Hepatocyte (in vitro differentiated cells): ENCODE results near the gene ZC3HAV1. TPM values are rescaled to one million over a fixed set of nuclear protein-coding genes. Genes with fewer than 3 reads are reported as not detected.

Experiments used
- DNase-seq: peaks from one replicate; pipeline ENCODE4 v3.0.0-alpha.2; 2016; ENCODE audit warnings: low spot score
- H2AFZ ChIP-seq: fragments of 200-600 bp; sonication (generic); 2 replicates; pipeline ENCODE4 v1.6.0; 2016; ENCODE audit warnings: antibody characterized with exemption, mild to moderate bottlenecking
- H3K27ac ChIP-seq: fragments of 200-600 bp; sonication (generic); 2 replicates; pipeline ENCODE4 v1.5.1; 2016; ENCODE audit warnings: mild to moderate bottlenecking
- H3K27me3 ChIP-seq: fragments of 200-600 bp; sonication (generic); 2 replicates; pipeline ENCODE4 v1.6.1; 2016
- H3K36me3 ChIP-seq: fragments of 200-600 bp; sonication (generic); replicated peaks from 2 replicates; pipeline ENCODE4 v1.5.1; 2016; ENCODE audit warnings: low read depth; ENCODE audit not compliant: insufficient read depth
- H3K4me1 ChIP-seq: fragments of 200-600 bp; sonication (generic); 2 replicates; pipeline ENCODE4 v1.5.1; 2016; ENCODE audit warnings: mild to moderate bottlenecking, moderate library complexity; ENCODE audit not compliant: insufficient read depth
- H3K4me2 ChIP-seq: fragments of 200-600 bp; sonication (generic); 2 replicates; pipeline ENCODE4 v1.6.0; 2016
- H3K4me3 ChIP-seq: fragments of 200-600 bp; sonication (generic); 2 replicates; pipeline ENCODE4 v1.5.1; 2016; ENCODE audit warnings: mild to moderate bottlenecking
- H3K79me2 ChIP-seq: fragments of 200-600 bp; sonication (generic); 2 replicates; pipeline ENCODE4 v1.6.0; 2017; ENCODE audit warnings: mild to moderate bottlenecking
- H3K9me2 ChIP-seq: fragments of 200-600 bp; sonication (generic); replicated peaks from 2 replicates; pipeline ENCODE4 v1.6.0; 2017; ENCODE audit warnings: mild to moderate bottlenecking; ENCODE audit not compliant: insufficient read depth
- H3K9me3 ChIP-seq: fragments of 200-600 bp; sonication (generic); 2 replicates; pipeline ENCODE4 v1.5.1; 2016; ENCODE audit warnings: low read depth, mild to moderate bottlenecking
- H4K20me1 ChIP-seq: fragments of 200-600 bp; sonication (generic); 2 replicates; pipeline ENCODE4 v1.6.0; 2016; ENCODE audit warnings: mild to moderate bottlenecking; ENCODE audit not compliant: insufficient read depth, poor library complexity, severe bottlenecking
- CTCF ChIP-seq: fragments of 200-600 bp; sonication (generic); IDR thresholded peaks from 2 replicates; pipeline ENCODE4 v1.5.1; 2016; ENCODE audit warnings: antibody characterized with exemption, mild to moderate bottlenecking; ENCODE audit not compliant: poor library complexity
- EZH2 ChIP-seq: fragments of 200-600 bp; sonication (generic); IDR thresholded peaks from 2 replicates; pipeline ENCODE4 v1.6.1; 2016; ENCODE audit warnings: antibody characterized with exemption, mild to moderate bottlenecking, borderline replicate concordance
- EZH2phosphoT487 ChIP-seq: fragments of 200-600 bp; sonication (generic); IDR thresholded peaks from one replicate; pipeline ENCODE4 v1.6.1; 2018; ENCODE audit warnings: antibody characterized with exemption, mild to moderate bottlenecking, low read depth, moderate library complexity; ENCODE audit not compliant: unreplicated experiment, severe bottlenecking
- WGBS: methylation state at CpG from one replicate; pipeline ENCODE4 v1.1.6; 2016; ENCODE audit warnings: low lambda C conversion rate; ENCODE audit errors: missing lambda C conversion rate; 5-methylcytosine and 5-hydroxymethylcytosine counted together
- polyA plus RNA-seq: library from polyadenylated mRNA; unstranded; fragments of >200 nt; fragmentation: Nextera tagmentation; extraction: Ambion mirVana; gene quantifications from 2 replicates; pipeline ENCODE4 v1.2.1, GENCODE V29; 2016
- total RNA-seq: library from RNA; depleted of rRNA; stranded (reverse); fragments of >200 nt; gene quantifications from 2 replicates; pipeline ENCODE4 v1.2.3, GENCODE V29; 2014

Gene ZC3HAV1
- total and polyA plus RNA-seq, 2 experiments from 2014 or later: 20.4 to 27.9 TPM

GRCh38 chr7:139046143-139046542 lies 63.4 kb downstream of the ZC3HAV1 start:
- no peak overlapping the region for H3K4me2 ChIP-seq
- H3K9me3 ChIP-seq: no peaks in the 10 kb centered on the region
- H3K4me1 ChIP-seq: no peaks in the 10 kb centered on the region
- no peaks in the 10 kb centered on the region for H3K9me2 ChIP-seq
- H4K20me1 ChIP-seq: no peaks in the 10 kb centered on the region
- H3K36me3 ChIP-seq: no peaks in the 10 kb centered on the region
- no peak for DNase-seq
- TF ChIP-seq EZH2: no peak
- no peak for TF ChIP-seq EZH2phosphoT487
- TF ChIP-seq CTCF: no peak
- no peak overlapping the region for H3K4me3 ChIP-seq
- H3K27me3 ChIP-seq: no peaks in the 10 kb centered on the region
- no peak overlapping the region for H2AFZ ChIP-seq
- H3K79me2 ChIP-seq: no peaks in the 10 kb centered on the region
- H3K27ac ChIP-seq: no peak overlapping the region
- WGBS: 99% methylated on average over 6 of the region's 6 CpGs

- no peak for TF ChIP-seq EZH2
- no peak for TF ChIP-seq CTCF
- no peak for TF ChIP-seq EZH2phosphoT487
- Histone ChIP-seq H4K20me1 (no peaks in the 10 kb centered on the region), H3K9me3 (no peaks in the 10 kb centered on the region), H3K36me3 (no peaks in the 10 kb centered on the region), H3K27ac (no peak overlapping the region), H3K9me2 (no peaks in the 10 kb centered on the region), H3K79me2 (no peaks in the 10 kb centered on the region), H3K4me1 (no peaks in the 10 kb centered on the region), H3K27me3 (no peaks in the 10 kb centered on the region), H2AFZ (no peak overlapping the region), H3K4me2 (no peak overlapping the region), H3K4me3 (no peak overlapping the region)
- 95% methylated on average over 5 of the region's 5 CpGs for WGBS
- DNase-seq: no peak
These were observed 64.4 kb downstream of the ZC3HAV1 start for GRCh38 chr7:139044813-139045794.

- no peak overlapping the region for H3K4me2 ChIP-seq
- H2AFZ ChIP-seq: no peak overlapping the region
- TF ChIP-seq EZH2 (no peak), EZH2phosphoT487 (no peak), CTCF (no peak)
- no peaks in the 10 kb centered on the region for H3K9me3 ChIP-seq
- 75% methylated on average over 14 of the region's 14 CpGs for WGBS
- no peaks in the 10 kb centered on the region for H3K27me3 ChIP-seq
- no peaks in the 10 kb centered on the region for H3K36me3 ChIP-seq
- H3K4me3 ChIP-seq: no peak overlapping the region
- no peak for DNase-seq
- no peaks in the 10 kb centered on the region for H3K79me2 ChIP-seq
- H3K27ac ChIP-seq: no peak overlapping the region
- no peaks in the 10 kb centered on the region for H3K9me2 ChIP-seq
- H3K4me1 ChIP-seq: no peaks in the 10 kb centered on the region
- H4K20me1 ChIP-seq: no peaks in the 10 kb centered on the region
These were observed 65.4 kb downstream of the ZC3HAV1 start for GRCh38 chr7:139043823-139044812.
